Peyer's patch (tissue), 4 donors: Measurements from ENCODE around the gene FNBP1L.

ENCODE experiments used
- CTCF ChIP-seq, 6 experiments: fragments of 450-650 bp in 4 of 6; fragments of 200-600 bp in 2 of 6; sonication (generic) in 1 of 6; IDR thresholded peaks; one replicate each; pipeline ENCODE4 v1.5.1; 2017 to 2019; ENCODE audit warnings: antibody characterized with exemption in 6 of 6, mild to moderate bottlenecking in 3 of 6, moderate library complexity in 1 of 6
- POLR2A ChIP-seq, 2 donors: fragments of 450-650 bp; IDR thresholded peaks; one replicate each; pipeline ENCODE4 v1.5.1; 2017; ENCODE audit warnings: antibody characterized with exemption in 2 of 2, mild to moderate bottlenecking in 2 of 2, moderate library complexity in 2 of 2

GRCh38 chr1:93596329-93597089 lies 148.6 kb downstream of the FNBP1L start:
- no peak for TF ChIP-seq POLR2A (IDR thresholded peaks at IDR 0.05)
- no peak for TF ChIP-seq CTCF (IDR thresholded peaks at IDR 0.05)
